ENCODE data around the gene TRAP1. TPM values are rescaled to one million over a fixed set of nuclear protein-coding genes. Genes with fewer than 3 reads are reported as not detected.

TRAP1 gene
- polyA plus RNA-seq, 2 of the 4 experiments (the other 2 are of a cell fraction) = 103 to 198 TPM

DNA sequence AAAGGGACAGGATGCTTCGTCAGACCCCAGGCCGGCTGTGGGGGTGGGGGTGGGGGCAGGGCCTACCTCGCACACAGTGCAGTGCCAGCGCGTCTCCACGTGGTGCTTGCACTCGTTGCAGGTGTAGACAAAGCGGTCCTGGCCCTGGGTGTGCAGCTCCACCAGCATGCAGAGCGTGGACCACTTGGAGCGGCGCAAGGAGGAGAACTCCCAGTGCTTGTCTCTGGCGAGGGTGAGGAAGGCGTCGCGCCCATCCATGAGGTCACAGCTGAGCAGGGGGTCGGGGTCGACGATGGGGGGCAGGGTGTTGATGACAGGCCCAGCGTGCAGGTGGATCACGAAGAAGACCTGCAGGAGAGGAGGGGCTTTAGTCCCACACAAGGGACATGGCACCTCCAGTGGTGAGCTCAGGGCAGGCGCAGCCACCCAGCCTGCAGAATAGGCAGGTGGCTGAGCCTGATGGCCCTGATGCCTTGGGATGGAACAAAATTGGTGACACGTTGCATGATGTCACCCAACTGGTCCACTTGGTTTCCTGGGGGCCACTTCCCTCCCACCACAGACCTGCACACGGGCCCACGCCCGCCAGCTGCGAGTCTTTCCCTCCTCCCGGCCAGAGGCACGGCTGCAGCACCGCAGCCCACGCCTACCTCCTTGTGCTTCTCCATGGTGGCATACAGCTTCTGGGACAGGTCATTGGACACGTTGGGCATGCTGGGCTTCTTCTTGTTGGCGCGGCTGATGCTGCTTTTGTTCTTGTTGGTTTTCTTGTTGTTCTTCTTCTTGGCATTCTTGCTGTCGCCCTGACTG lies 14.0 kb upstream of the TRAP1 start:
- POLR2A ChIA-PET = no interaction called here
- TF ChIP-seq PHF8 (IDR thresholded peaks at IDR 0.05; ENCODE audit: borderline replicate concordance, low read depth) (no peak), TP53 (CRISPR knock-in tag; IDR thresholded peaks at IDR 0.05) (no peak), TFCP2L1 (CRISPR knock-in tag; IDR thresholded peaks at IDR 0.05) (no peak), NFE2L2 (conservative IDR thresholded peaks at IDR 0.05; ENCODE audit: low read length) (no peak)

DNA sequence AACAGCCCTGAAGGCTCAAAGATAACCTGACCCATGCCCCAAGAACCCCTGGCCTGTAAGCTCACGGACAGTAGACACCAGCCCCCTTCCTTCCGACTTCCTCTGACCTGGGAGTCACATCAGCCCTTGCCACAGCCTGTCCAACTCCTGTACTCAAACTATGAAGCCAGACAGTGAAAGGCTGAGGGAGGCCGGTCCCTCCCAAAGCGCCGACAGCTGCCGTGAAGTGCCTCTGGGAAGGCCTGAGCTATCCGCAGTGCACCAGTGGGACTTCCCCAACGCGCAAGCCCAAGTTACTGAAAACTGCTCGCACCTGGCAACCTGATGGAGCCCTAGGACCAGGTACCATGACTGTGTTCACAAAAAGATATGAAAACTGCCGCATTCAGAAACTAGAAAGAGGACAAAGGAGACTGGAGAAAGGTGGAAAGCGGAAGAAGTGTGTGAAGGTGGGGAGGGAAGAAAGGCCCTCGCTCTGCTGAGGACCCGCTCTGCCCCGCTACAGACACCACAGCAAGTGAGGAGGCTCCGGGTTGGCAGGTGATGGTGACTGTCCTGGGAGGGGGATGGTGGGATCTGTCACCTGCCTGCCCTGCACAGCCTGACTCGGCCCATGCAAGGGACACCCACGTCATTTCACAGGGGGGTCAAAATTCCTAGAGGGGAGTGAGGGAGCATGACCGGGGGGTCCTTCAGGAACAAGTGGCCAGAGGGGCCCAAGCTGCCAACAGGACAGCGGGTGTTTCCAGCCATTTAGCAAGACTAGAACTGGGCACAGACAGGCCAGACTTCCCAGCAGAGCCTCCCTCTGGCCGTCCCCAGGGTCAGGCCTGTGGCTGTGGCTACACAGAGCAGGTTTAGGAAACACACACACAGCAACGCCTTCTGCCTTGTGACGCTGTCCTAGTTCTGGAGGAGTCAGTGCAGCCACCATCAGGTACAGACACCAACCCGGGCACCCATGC lies 13.1 kb upstream of the TRAP1 start:
- Histone ChIP-seq H3K9me3 (no peaks in the 10 kb centered on the region), H3K4me2 (no peak overlapping the region), H3K4me3 (no peak overlapping the region), H3K27ac (no peak overlapping the region), H3K4me1 (no peaks in the 10 kb centered on the region)
- DNase-seq (ENCODE audit: low read depth in 1 of 2, low spot score in 1 of 2) (no peak), ATAC-seq (0 out of 6 replicates have a peak, but pooled peaks of 1 of the 2 experiments have one; percentile 50), FAIRE-seq (no peak)
- POLR2A ChIA-PET = no interaction called here
- CTCF ChIA-PET = interaction anchor here (0.6 to 1.5 kb wide), 2 partner anchors 10 to 540 kb away, joined by 3 to 4 read pairs; no protein-coding TSS in a partner anchor
- TF ChIP-seq MAFK (IDR thresholded peaks at IDR 0.05; ENCODE audit: partially characterized antibody) = no peak
- TF ChIP-seq MYC (IDR thresholded peaks at IDR 0.05; ENCODE audit: borderline replicate concordance, low read length) = no peak
- no peak for TF ChIP-seq ESRRA (IDR thresholded peaks at IDR 0.05; ENCODE audit: borderline replicate concordance, low read length)
- no peak for TF ChIP-seq SREBF2 (IDR thresholded peaks at IDR 0.05)
- no peak for TF ChIP-seq KDM1A (IDR thresholded peaks at IDR 0.05; ENCODE audit: low read depth)
- no peak for TF ChIP-seq JUN (IDR thresholded peaks at IDR 0.05)
- no peak for TF ChIP-seq ZC3H11A (IDR thresholded peaks at IDR 0.05)
- TF ChIP-seq, protein P1, sequence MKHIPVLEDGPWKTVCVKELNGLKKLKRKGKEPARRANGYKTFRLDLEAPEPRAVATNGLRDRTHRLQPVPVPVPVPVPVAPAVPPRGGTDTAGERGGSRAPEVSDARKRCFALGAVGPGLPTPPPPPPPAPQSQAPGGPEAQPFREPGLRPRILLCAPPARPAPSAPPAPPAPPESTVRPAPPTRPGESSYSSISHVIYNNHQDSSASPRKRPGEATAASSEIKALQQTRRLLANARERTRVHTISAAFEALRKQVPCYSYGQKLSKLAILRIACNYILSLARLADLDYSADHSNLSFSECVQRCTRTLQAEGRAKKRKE (CRISPR knock-in tag; IDR thresholded peaks at IDR 0.05; ENCODE audit: low read depth) = no peak
- TF ChIP-seq FOSB (CRISPR knock-in tag; IDR thresholded peaks at IDR 0.05) = no peak
- no peak for TF ChIP-seq SMC3 (IDR thresholded peaks at IDR 0.05)
- TF ChIP-seq, protein P2, sequence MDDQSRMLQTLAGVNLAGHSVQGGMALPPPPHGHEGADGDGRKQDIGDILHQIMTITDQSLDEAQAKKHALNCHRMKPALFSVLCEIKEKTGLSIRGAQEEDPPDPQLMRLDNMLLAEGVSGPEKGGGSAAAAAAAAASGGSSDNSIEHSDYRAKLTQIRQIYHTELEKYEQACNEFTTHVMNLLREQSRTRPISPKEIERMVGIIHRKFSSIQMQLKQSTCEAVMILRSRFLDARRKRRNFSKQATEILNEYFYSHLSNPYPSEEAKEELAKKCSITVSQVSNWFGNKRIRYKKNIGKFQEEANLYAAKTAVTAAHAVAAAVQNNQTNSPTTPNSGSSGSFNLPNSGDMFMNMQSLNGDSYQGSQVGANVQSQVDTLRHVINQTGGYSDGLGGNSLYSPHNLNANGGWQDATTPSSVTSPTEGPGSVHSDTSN (IDR thresholded peaks at IDR 0.05) = no peak
- TF ChIP-seq EHF (CRISPR knock-in tag; IDR thresholded peaks at IDR 0.05) = no peak
- TF ChIP-seq RCOR1 (IDR thresholded peaks at IDR 0.05; ENCODE audit: low read depth, low read length) = no peak
- TF ChIP-seq RFX5 (IDR thresholded peaks at IDR 0.05) = no peak
- TF ChIP-seq FOXS1 (CRISPR knock-in tag; IDR thresholded peaks at IDR 0.05) = no peak
- no peak for TF ChIP-seq HOXA7 (CRISPR knock-in tag; IDR thresholded peaks at IDR 0.05)
- 93% methylated on average over 21 of the region's 24 CpGs for WGBS (ENCODE audit: missing lambda C conversion rate)

More for the DNA sequence above, 14.0 kb upstream of the TRAP1 start:
- H3K4me1 ChIP-seq = no peaks in the 10 kb centered on the region
- no peak overlapping the region for H3K4me2 ChIP-seq
- no peaks in the 10 kb centered on the region for H3K9me3 ChIP-seq
- DNase-seq (ENCODE audit: low read depth in 1 of 2, low spot score in 1 of 2) (no peak), FAIRE-seq (no peak), ATAC-seq (peak in 1 of 2 experiments; percentile 41; a peak in 2 of 6 replicates)
- CTCF ChIA-PET = interaction anchor here (1.5 kb wide), 1 partner anchor 9 kb away, joined by 3 read pairs; no protein-coding TSS in a partner anchor
- H3K27ac ChIP-seq = no peak overlapping the region
- no peak overlapping the region for H3K4me3 ChIP-seq
- WGBS (ENCODE audit: missing lambda C conversion rate) = 94% methylated on average over 23 of the region's 34 CpGs

All from A549 (cell line).